DOHH2 (cell line): ENCODE data around the gene F13A1.

Source experiments
- H3F3A ChIP-seq: fragments of 200-600 bp; sonication (generic), shearing (Covaris generic); 2 replicates; pipeline ENCODE4 v1.6.0; 2016; ENCODE audit warnings: antibody characterized with exemption, mild to moderate bottlenecking; ENCODE audit not compliant: control insufficient read depth, insufficient read depth
- H3K27ac ChIP-seq: fragments of 200-600 bp; sonication (generic); 2 replicates; pipeline ENCODE4 v1.5.1; 2014; ENCODE audit warnings: low read depth, mild to moderate bottlenecking, low read length, moderate library complexity
- H3K27me3 ChIP-seq: fragments of 200-600 bp; sonication (generic); 2 replicates; pipeline ENCODE4 v1.6.1; 2014; ENCODE audit warnings: mild to moderate bottlenecking, low read length, mixed read lengths; ENCODE audit not compliant: control insufficient read depth
- H3K36me3 ChIP-seq: fragments of 200-600 bp; sonication (generic); 2 replicates; pipeline ENCODE4 v1.6.1; 2014; ENCODE audit warnings: mild to moderate bottlenecking, low read length, moderate library complexity, mixed read lengths; ENCODE audit not compliant: control insufficient read depth
- H3K4me1 ChIP-seq: fragments of 200-600 bp; sonication (generic); 2 replicates; pipeline ENCODE4 v1.6.1; 2014; ENCODE audit warnings: mild to moderate bottlenecking, low read length, mixed read lengths; ENCODE audit not compliant: control insufficient read depth
- H3K4me2 ChIP-seq: fragments of 200-600 bp; sonication (generic); 2 replicates; pipeline ENCODE4 v1.6.0; 2014; ENCODE audit warnings: mild to moderate bottlenecking, low read length, moderate library complexity
- H3K4me3 ChIP-seq: fragments of 200-600 bp; sonication (generic); 2 replicates; pipeline ENCODE4 v1.5.1; 2014; ENCODE audit warnings: mild to moderate bottlenecking, low read length, mixed read lengths
- H3K79me2 ChIP-seq: fragments of 200-600 bp; sonication (generic); 2 replicates; pipeline ENCODE4 v1.6.1; 2014; ENCODE audit warnings: mild to moderate bottlenecking, low read length, mixed read lengths; ENCODE audit not compliant: control insufficient read depth
- H3K9me2 ChIP-seq: fragments of 200-600 bp; sonication (generic); replicated peaks from 2 replicates; pipeline ENCODE4 v1.6.1; 2014; ENCODE audit warnings: mild to moderate bottlenecking, low read length, mixed read lengths; ENCODE audit not compliant: control insufficient read depth
- H3K9me3 ChIP-seq: fragments of 200-600 bp; sonication (generic); 2 replicates; pipeline ENCODE4 v1.6.1; 2014; ENCODE audit warnings: antibody characterized with exemption, low read length, mixed read lengths; ENCODE audit not compliant: control insufficient read depth, insufficient read depth
- H4K20me1 ChIP-seq: fragments of 200-600 bp; sonication (generic); 2 replicates; pipeline ENCODE4 v1.6.0; 2014; ENCODE audit warnings: low read depth, mild to moderate bottlenecking, antibody characterized with exemption, low read length, moderate library complexity; ENCODE audit not compliant: control insufficient read depth, insufficient read depth
- CTCF ChIP-seq: fragments of 200-600 bp; sonication (generic); IDR thresholded peaks from one replicate; pipeline ENCODE4 v1.5.1; 2014; ENCODE audit warnings: antibody characterized with exemption, mild to moderate bottlenecking, low read depth, low read length; ENCODE audit not compliant: poor library complexity, severe bottlenecking
- EZH2phosphoT487 ChIP-seq: fragments of 200-600 bp; sonication (generic); IDR thresholded peaks from 2 replicates; pipeline ENCODE4 v1.6.1; 2017; ENCODE audit warnings: borderline replicate concordance, mild to moderate bottlenecking, antibody characterized with exemption, low read length, moderate library complexity, mixed read lengths

Gene F13A1

GRCh38 chr6:6317825-6318733, 2.4 kb downstream of the F13A1 start:
- TF ChIP-seq CTCF: no peak
- no peak for TF ChIP-seq EZH2phosphoT487
- Histone ChIP-seq H3K9me2 (no peaks in the 10 kb centered on the region), H3F3A (no peaks in the 10 kb centered on the region), H3K79me2 (no peaks in the 10 kb centered on the region), H3K4me1 (peaks cover 45% of the 10 kb centered on the region), H3K36me3 (no peaks in the 10 kb centered on the region), H3K27ac (no peak overlapping the region), H3K27me3 (peaks cover 9% of the 10 kb centered on the region), H3K4me2 (peak overlapping the region; percentile 11), H3K4me3 (no peak overlapping the region), H4K20me1 (no peaks in the 10 kb centered on the region), H3K9me3 (no peaks in the 10 kb centered on the region)

GRCh38 chr6:6317386-6317785, 3.1 kb downstream of the F13A1 start:
- H3K4me3 ChIP-seq: no peak overlapping the region
- no peak overlapping the region for H3K27ac ChIP-seq
- no peaks in the 10 kb centered on the region for H3K9me2 ChIP-seq
- TF ChIP-seq CTCF (no peak), EZH2phosphoT487 (no peak)
- H3F3A ChIP-seq: no peaks in the 10 kb centered on the region
- H3K79me2 ChIP-seq: no peaks in the 10 kb centered on the region
- H3K27me3 ChIP-seq: peaks cover 9% of the 10 kb centered on the region
- no peaks in the 10 kb centered on the region for H3K9me3 ChIP-seq
- peak overlapping the region; percentile 11 for H3K4me2 ChIP-seq
- no peaks in the 10 kb centered on the region for H4K20me1 ChIP-seq
- peaks cover 50% of the 10 kb centered on the region for H3K4me1 ChIP-seq
- no peaks in the 10 kb centered on the region for H3K36me3 ChIP-seq

- H3K4me1 ChIP-seq: peaks cover 45% of the 10 kb centered on the region
- H3F3A ChIP-seq: no peaks in the 10 kb centered on the region
- no peak for TF ChIP-seq EZH2phosphoT487
- peak; percentile 88 for TF ChIP-seq CTCF
- no peaks in the 10 kb centered on the region for H3K79me2 ChIP-seq
- H3K27ac ChIP-seq: no peak overlapping the region
- H3K4me2 ChIP-seq: no peak overlapping the region
- H3K36me3 ChIP-seq: no peaks in the 10 kb centered on the region
- H3K9me2 ChIP-seq: no peaks in the 10 kb centered on the region
- H3K9me3 ChIP-seq: no peaks in the 10 kb centered on the region
- no peak overlapping the region for H3K4me3 ChIP-seq
- H4K20me1 ChIP-seq: no peaks in the 10 kb centered on the region
- H3K27me3 ChIP-seq: peaks cover 6% of the 10 kb centered on the region
Observed at GRCh38 chr6:6315660-6316059, 4.8 kb downstream of the F13A1 start.
